Caco-2 (cell line): ENCODE results near the gene PGC. TPM values are rescaled to one million over a fixed set of nuclear protein-coding genes. Genes with fewer than 3 reads are reported as not detected.

Experiments
- BruUV-seq: library from RNA; stranded (reverse); fragments of 400-500 nt; replicated peaks from 2 replicates; lab custom pipeline; 2021; lab: Mats Ljungman, UMichigan
- CTCF ChIA-PET: fragments of 300-600 bp; sonication (Branson Sonifier 250); formaldehyde crosslinking; loops from one replicate; lab custom pipeline; 2022; ENCODE audit warnings: antibody characterized with exemption; lab: Charles Lee
- POLR2A ChIA-PET: fragments of 300-600 bp; sonication (Branson Sonifier 250); formaldehyde crosslinking; loops from one replicate; lab custom pipeline; 2022; ENCODE audit warnings: antibody characterized with exemption; lab: Charles Lee
- DNase-seq, 2 experiments: peaks; one replicate each; pipeline versions ENCODE4 v3.0.0 to v3.0.0-alpha.2; 2020 to 2022
- H3K27me3 ChIP-seq: replicated peaks from 2 replicates; pipeline ENCODE4 v1.6.0; 2011; ENCODE audit warnings: low read length; ENCODE audit not compliant: control insufficient read depth, insufficient read depth
- H3K36me3 ChIP-seq: 2 replicates; pipeline ENCODE4 v1.5.1; 2011; ENCODE audit warnings: low read length; ENCODE audit not compliant: control insufficient read depth, insufficient read depth
- H3K4me1 ChIP-seq: fragments of 250-450 bp; sonication (Bioruptor Pico); 2 replicates; pipeline ENCODE4 v1.5.1; 2020; ENCODE audit warnings: mild to moderate bottlenecking
- H3K4me3 ChIP-seq: 2 replicates; pipeline ENCODE4 v1.5.1; 2011; ENCODE audit warnings: low read depth, mild to moderate bottlenecking, control low read depth, low read length
- H3K9me3 ChIP-seq: fragments of 250-450 bp; sonication (Bioruptor Pico); 2 replicates; pipeline ENCODE4 v1.5.1; 2020; ENCODE audit warnings: mild to moderate bottlenecking, moderate library complexity
- H3K27ac Mint-ChIP-seq: one replicate; pipeline ENCODE4 v1.8.0; 2022; ENCODE audit warnings: mixed read lengths; ENCODE audit not compliant: unreplicated experiment
- H3K27me3 Mint-ChIP-seq: one replicate; pipeline ENCODE4 v1.8.0; 2022; ENCODE audit warnings: mixed read lengths; ENCODE audit not compliant: insufficient read depth, unreplicated experiment
- H3K36me3 Mint-ChIP-seq: one replicate; pipeline ENCODE4 v1.8.0; 2022; ENCODE audit warnings: mild to moderate bottlenecking, mixed read lengths; ENCODE audit not compliant: insufficient read depth, unreplicated experiment
- H3K4me1 Mint-ChIP-seq: one replicate; pipeline ENCODE4 v1.8.0; 2022; ENCODE audit warnings: low read depth, mixed read lengths; ENCODE audit not compliant: unreplicated experiment
- H3K4me3 Mint-ChIP-seq: one replicate; pipeline ENCODE4 v1.8.0; 2022; ENCODE audit warnings: mild to moderate bottlenecking, moderate library complexity, mixed read lengths; ENCODE audit not compliant: unreplicated experiment
- H3K9me3 Mint-ChIP-seq: one replicate; pipeline ENCODE4 v1.8.0; 2022; ENCODE audit warnings: mixed read lengths; ENCODE audit not compliant: unreplicated experiment
- intact Hi-C: fragments of 100-400 bp; cut with micrococcal nuclease; formaldehyde crosslinking; loops from one replicate; pipeline ENCODE4 v1.10.0; 2022; ENCODE audit not compliant: unreplicated experiment
- total RNA-seq: library from RNA; stranded (reverse); gene quantifications from 2 replicates; pipeline ENCODE4 v1.2.3, GENCODE V29; 2022
- TF ChIP-seq, protein P1 (sequence below), 2 experiments: fragments of 200-600 bp in 1 of 2; IDR thresholded peaks; 1 replicate in 1 of 2; 2 replicates in 1 of 2; pipeline versions ENCODE4 v1.5.1 to v1.8.0; 2011 to 2022; ENCODE audit warnings: antibody characterized with exemption in 1 of 2, control low read depth in 1 of 2, inconsistent platforms in 1 of 2, low read depth in 1 of 2, low read length in 1 of 2, mild to moderate bottlenecking in 1 of 2, moderate library complexity in 1 of 2; ENCODE audit not compliant: insufficient read depth in 1 of 2, severe bottlenecking in 1 of 2, unreplicated experiment in 1 of 2

The PGC gene
- total RNA-seq, 1 experiment from 2014 or later, result 12.2 TPM

DNA sequence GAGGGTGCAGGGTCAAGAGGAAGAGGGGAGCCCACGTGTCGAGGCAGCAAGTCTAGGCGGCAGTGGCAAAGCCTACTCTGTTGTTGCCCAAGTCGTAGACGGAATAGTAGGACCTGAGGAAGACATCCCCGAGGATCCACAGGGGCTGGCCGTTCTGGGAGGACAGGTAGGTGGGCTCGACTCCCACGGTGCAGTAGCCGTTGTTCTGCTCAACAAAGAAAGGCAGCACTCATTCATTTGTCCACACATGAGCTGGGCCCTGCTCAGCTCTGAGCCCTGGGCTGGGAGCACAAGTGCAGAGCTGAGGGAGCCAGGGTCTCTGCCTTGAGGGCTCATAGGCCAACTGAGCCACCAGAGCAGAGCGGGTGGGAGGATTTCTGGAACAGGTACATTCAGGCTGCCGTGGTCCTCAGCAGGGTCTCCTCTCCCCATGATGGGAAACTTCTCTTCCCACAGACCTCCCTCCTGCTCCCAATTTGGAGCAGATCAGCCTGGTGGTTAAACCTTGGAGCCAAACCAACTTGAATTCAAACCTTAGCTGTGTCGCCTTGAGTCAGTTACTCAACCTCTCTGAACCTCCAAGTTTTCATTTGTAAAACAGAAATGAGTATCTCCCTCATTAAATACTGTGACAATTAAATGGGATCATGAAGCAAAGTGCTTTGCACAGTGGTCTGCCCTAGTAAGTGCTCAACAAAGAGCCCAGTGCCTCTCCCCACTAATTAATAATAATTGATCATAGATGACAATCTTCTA lies 10.2 kb downstream of the PGC start:
- no peak overlapping the region for H3K4me3 Mint-ChIP-seq
- H3K9me3 ChIP-seq, result no peaks in the 10 kb centered on the region
- intact Hi-C loops, result no loop called here
- H3K4me1 ChIP-seq, result peaks cover 49% of the 10 kb centered on the region
- no TSS peak for BruUV-seq
- DNase-seq, result no peak
- H3K4me3 ChIP-seq, result no peak overlapping the region
- H3K4me1 Mint-ChIP-seq, result peaks cover 22% of the 10 kb centered on the region
- no peaks in the 10 kb centered on the region for H3K9me3 Mint-ChIP-seq
- H3K36me3 Mint-ChIP-seq, result peaks cover 4% of the 10 kb centered on the region
- TF ChIP-seq, protein P1, sequence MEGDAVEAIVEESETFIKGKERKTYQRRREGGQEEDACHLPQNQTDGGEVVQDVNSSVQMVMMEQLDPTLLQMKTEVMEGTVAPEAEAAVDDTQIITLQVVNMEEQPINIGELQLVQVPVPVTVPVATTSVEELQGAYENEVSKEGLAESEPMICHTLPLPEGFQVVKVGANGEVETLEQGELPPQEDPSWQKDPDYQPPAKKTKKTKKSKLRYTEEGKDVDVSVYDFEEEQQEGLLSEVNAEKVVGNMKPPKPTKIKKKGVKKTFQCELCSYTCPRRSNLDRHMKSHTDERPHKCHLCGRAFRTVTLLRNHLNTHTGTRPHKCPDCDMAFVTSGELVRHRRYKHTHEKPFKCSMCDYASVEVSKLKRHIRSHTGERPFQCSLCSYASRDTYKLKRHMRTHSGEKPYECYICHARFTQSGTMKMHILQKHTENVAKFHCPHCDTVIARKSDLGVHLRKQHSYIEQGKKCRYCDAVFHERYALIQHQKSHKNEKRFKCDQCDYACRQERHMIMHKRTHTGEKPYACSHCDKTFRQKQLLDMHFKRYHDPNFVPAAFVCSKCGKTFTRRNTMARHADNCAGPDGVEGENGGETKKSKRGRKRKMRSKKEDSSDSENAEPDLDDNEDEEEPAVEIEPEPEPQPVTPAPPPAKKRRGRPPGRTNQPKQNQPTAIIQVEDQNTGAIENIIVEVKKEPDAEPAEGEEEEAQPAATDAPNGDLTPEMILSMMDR (IDR thresholded peaks at IDR 0.05; ENCODE audit: insufficient read depth in 1 of 2, low read depth in 1 of 2, low read length in 1 of 2, severe bottlenecking in 1 of 2, unreplicated experiment in 1 of 2), result no peak
- H3K27me3 Mint-ChIP-seq, result no peaks in the 10 kb centered on the region
- peak overlapping the region; percentile 36 for H3K27ac Mint-ChIP-seq
- no peaks in the 10 kb centered on the region for H3K27me3 ChIP-seq
- POLR2A ChIA-PET, result no interaction called here
- CTCF ChIA-PET, result no interaction called here
- H3K36me3 ChIP-seq, result no peaks in the 10 kb centered on the region

DNA sequence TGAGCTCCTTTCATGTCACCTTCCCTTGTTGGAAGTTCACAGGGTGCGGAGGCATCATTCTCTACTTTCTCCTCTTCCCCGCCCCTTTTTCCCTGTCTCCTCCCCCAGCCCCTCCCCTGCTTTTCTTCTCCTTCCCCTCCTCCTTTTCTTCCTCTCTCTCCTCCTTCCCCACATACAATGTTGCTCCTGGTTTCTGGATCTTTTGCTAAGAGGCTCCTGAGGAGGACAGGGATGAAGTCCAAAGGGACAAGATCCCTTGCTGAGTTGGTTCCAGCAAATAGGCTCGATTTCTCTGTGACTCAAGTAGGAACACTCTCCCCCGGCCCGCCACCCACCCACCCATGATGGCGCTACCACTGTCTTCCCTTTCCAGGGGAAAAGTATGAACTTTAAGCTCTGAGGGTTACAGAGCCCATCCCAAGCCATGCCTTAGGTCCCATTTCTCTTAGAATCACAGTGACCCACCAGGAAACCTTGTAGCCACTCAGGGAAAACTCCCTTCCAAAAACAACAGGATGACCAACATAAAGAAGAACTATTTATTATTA lies 10.9 kb downstream of the PGC start:
- Histone ChIP-seq H3K9me3 (no peaks in the 10 kb centered on the region), H3K4me1 (peaks cover 44% of the 10 kb centered on the region), H3K36me3 (no peaks in the 10 kb centered on the region), H3K4me3 (no peak overlapping the region), H3K27me3 (no peaks in the 10 kb centered on the region)
- intact Hi-C loops, result no loop called here
- TF ChIP-seq, protein P1 (IDR thresholded peaks at IDR 0.05; ENCODE audit: insufficient read depth in 1 of 2, low read depth in 1 of 2, low read length in 1 of 2, severe bottlenecking in 1 of 2, unreplicated experiment in 1 of 2), result no peak
- H3K27me3 Mint-ChIP-seq, result no peaks in the 10 kb centered on the region
- DNase-seq, result no peak
- ChIA-PET CTCF (interaction anchor here (0.5 to 3.2 kb wide), 4 partner anchors 31 to 50 kb away, joined by 3 to 23 read pairs (median 4); partner anchors contain the start of gene TOMM6), POLR2A (no interaction called here)
- peak overlapping the region; percentile 61 for H3K27ac Mint-ChIP-seq
- peaks cover 15% of the 10 kb centered on the region for H3K4me1 Mint-ChIP-seq
- no peaks in the 10 kb centered on the region for H3K36me3 Mint-ChIP-seq
- no peaks in the 10 kb centered on the region for H3K9me3 Mint-ChIP-seq
- BruUV-seq, result no TSS peak
- peak overlapping the region; percentile 75 for H3K4me3 Mint-ChIP-seq

DNA sequence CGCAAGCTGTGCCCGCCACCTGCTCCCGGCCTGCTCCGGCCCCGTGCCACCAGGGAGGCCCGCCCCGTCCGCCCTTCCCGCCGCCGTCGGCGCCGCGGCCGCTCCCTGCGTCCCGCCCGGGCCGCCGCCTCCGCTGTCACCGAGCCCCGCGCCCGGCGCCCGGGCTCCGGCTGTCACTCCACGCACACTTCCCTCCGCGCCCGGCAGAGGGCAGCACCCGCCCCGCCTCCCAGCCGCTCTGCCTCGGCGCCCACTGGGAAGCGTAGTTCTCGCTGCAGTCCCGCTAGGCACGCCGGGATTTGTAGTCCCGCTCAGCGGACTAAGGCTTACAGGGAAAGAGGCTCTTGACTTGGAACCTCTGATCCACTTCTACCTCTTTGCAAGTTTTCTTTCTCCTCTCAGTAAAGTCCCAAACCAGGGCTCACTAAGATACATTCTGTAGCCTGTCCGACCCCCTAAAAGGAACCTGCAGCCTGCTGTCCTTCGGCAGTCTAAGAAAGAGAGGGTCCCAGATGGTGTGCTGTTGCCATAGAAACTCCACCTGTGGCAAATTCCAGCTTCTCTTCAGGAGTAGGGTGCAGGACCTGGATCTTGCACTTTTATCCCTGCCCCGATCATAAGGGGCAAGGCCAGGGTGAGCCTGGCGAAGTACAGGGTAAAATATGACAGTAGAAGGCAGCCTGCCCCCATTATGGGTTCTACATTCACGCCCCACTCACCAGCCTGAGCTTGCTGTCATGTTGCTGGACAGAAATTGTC lies 11.6 kb downstream of the PGC start, which contains the start of gene TFEB:
Gene TFEB, minus strand, starts transcription at position 182 of the 759 bp plus-strand sequence. CDS start 44,395 bp downstream, outside the sequence.
- ChIA-PET POLR2A (no interaction called here), CTCF (interaction anchor here (0.5 to 3.2 kb wide), 4 partner anchors 32 to 51 kb away, joined by 3 to 23 read pairs (median 5); partner anchors contain the start of gene TOMM6)
- no TSS peak for BruUV-seq
- no peaks in the 10 kb centered on the region for H3K36me3 Mint-ChIP-seq
- no peaks in the 10 kb centered on the region for H3K27me3 ChIP-seq
- H3K4me3 Mint-ChIP-seq, result peak within 1 kb of the TSS; percentile 75
- peak within 1 kb of the TSS; percentile 62 for H3K4me3 ChIP-seq
- no peaks in the 10 kb centered on the region for H3K9me3 Mint-ChIP-seq
- H3K36me3 ChIP-seq, result no peaks in the 10 kb centered on the region
- TF ChIP-seq, protein P1 (IDR thresholded peaks at IDR 0.05; ENCODE audit: insufficient read depth in 1 of 2, low read depth in 1 of 2, low read length in 1 of 2, severe bottlenecking in 1 of 2, unreplicated experiment in 1 of 2), result peak; percentile 87 to 88
- H3K9me3 ChIP-seq, result no peaks in the 10 kb centered on the region
- H3K4me1 ChIP-seq, result peaks cover 37% of the 10 kb centered on the region
- DNase-seq, result peak; percentile 92 to 95
- intact Hi-C loops, result loop anchor here (1.0 to 2.0 kb wide), 2 partner anchors 41 to 309 kb away; no protein-coding TSS in a partner anchor
- peak within 1 kb of the TSS; percentile 61 for H3K27ac Mint-ChIP-seq
- peaks cover 15% of the 10 kb centered on the region for H3K4me1 Mint-ChIP-seq
- no peaks in the 10 kb centered on the region for H3K27me3 Mint-ChIP-seq
